H1 (cell line): Measurements from ENCODE around the gene SLC39A11. TPM values are rescaled to one million over a fixed set of nuclear protein-coding genes. Genes with fewer than 3 reads are reported as not detected.

Experiments used
- CTCF ChIA-PET: fragments of 300-600 bp; sonication (Branson Sonifier 250); formaldehyde crosslinking; loops from one replicate; lab custom pipeline; 2021; ENCODE audit not compliant: partially characterized antibody; lab: Charles Lee
- POLR2A ChIA-PET: fragments of 300-600 bp; sonication (Branson Sonifier 250); formaldehyde crosslinking; loops from one replicate; lab custom pipeline; 2021; ENCODE audit warnings: inconsistent platforms; ENCODE audit not compliant: partially characterized antibody; lab: Charles Lee
- DNase-seq, 2 experiments: peaks; one replicate each; pipeline versions ENCODE4 v3.0.0 to v3.0.0-alpha.2; 2010 to 2022; ENCODE audit warnings: low spot score in 2 of 2, low read depth in 1 of 2, mixed read lengths in 1 of 2
- FAIRE-seq: peaks from 2 replicates; lab custom pipeline; 2011; peaks lifted over from hg19 to GRCh38; lab: Jason Lieb, UNC
- H2AFZ ChIP-seq: 2 replicates; pipeline ENCODE4 v1.8.1; 2012; ENCODE audit warnings: low read length, inconsistent platforms
- H2AK5ac ChIP-seq: 2 replicates; pipeline ENCODE4 v1.6.1; 2013; ENCODE audit warnings: low read depth, low read length
- H2BK120ac ChIP-seq: replicated peaks from 2 replicates; pipeline ENCODE3; 2013; ENCODE audit warnings: low read depth, low read length, inconsistent platforms
- H2BK12ac ChIP-seq: 2 replicates; pipeline ENCODE4 v1.6.1; 2013; ENCODE audit warnings: low read depth, low read length
- H2BK15ac ChIP-seq: 2 replicates; pipeline ENCODE4 v1.6.1; 2013; ENCODE audit warnings: low read length
- H2BK20ac ChIP-seq: 2 replicates; pipeline ENCODE4 v1.6.1; 2013; ENCODE audit warnings: low read length
- H2BK5ac ChIP-seq: 2 replicates; pipeline ENCODE4 v1.6.1; 2013; ENCODE audit warnings: low read depth, low read length
- H3K14ac ChIP-seq: 2 replicates; pipeline ENCODE4 v1.6.1; 2013; ENCODE audit warnings: inconsistent platforms; ENCODE audit not compliant: insufficient read length
- H3K18ac ChIP-seq: 2 replicates; pipeline ENCODE4 v1.6.1; 2013; ENCODE audit warnings: low read length; ENCODE audit errors: extremely low read depth
- H3K23ac ChIP-seq: 2 replicates; pipeline ENCODE4 v1.6.1; 2013; ENCODE audit warnings: inconsistent platforms; ENCODE audit not compliant: insufficient read length
- H3K23me2 ChIP-seq: 2 replicates; pipeline ENCODE4 v1.6.1; 2013; ENCODE audit warnings: low read depth, low read length
- H3K27ac ChIP-seq: 2 replicates; pipeline ENCODE4 v1.6.1; 2011; ENCODE audit warnings: low read depth, low read length, inconsistent platforms
- H3K27me3 ChIP-seq, 4 experiments: replicated peaks in 1 of 4; 1 replicate in 1 of 4; 2 replicates in 3 of 4; pipeline versions ENCODE4 v1.6.1 to v1.8.1; 2011 to 2013; ENCODE audit warnings: low read length in 3 of 4, mild to moderate bottlenecking in 3 of 4, inconsistent platforms in 2 of 4, mixed read lengths in 2 of 4, moderate library complexity in 1 of 4; ENCODE audit not compliant: control insufficient read depth in 3 of 4, insufficient read depth in 3 of 4; ENCODE audit errors: extremely low read depth in 1 of 4
- H3K36me3 ChIP-seq, 4 experiments: 2 replicates each; pipeline versions ENCODE4 v1.6.1 to v1.8.1; 2011 to 2013; ENCODE audit warnings: mild to moderate bottlenecking in 4 of 4, low read length in 3 of 4, moderate library complexity in 2 of 4, control low read depth in 1 of 4, inconsistent platforms in 1 of 4; ENCODE audit not compliant: insufficient read depth in 4 of 4, control insufficient read depth in 2 of 4
- H3K4ac ChIP-seq: replicated peaks from 2 replicates; pipeline ENCODE3; 2013; ENCODE audit warnings: low read length, low read depth, mixed read lengths, inconsistent platforms; ENCODE audit not compliant: insufficient read length
- H3K4me1 ChIP-seq, 4 experiments: replicated peaks in 1 of 4; 1 replicate in 1 of 4; 2 replicates in 3 of 4; pipeline versions ENCODE4 v1.6.1 to v1.8.1; 2011 to 2013; ENCODE audit warnings: low read length in 3 of 4, inconsistent platforms in 2 of 4, mixed read lengths in 1 of 4; ENCODE audit not compliant: insufficient read depth in 4 of 4, control insufficient read depth in 3 of 4
- H3K4me2 ChIP-seq, 2 experiments: 2 replicates each; pipeline versions ENCODE4 v1.6.1 to v1.8.1; 2011 to 2013; ENCODE audit warnings: low read depth in 2 of 2, low read length in 2 of 2, control low read depth in 1 of 2, inconsistent platforms in 1 of 2, mild to moderate bottlenecking in 1 of 2; ENCODE audit not compliant: insufficient read depth in 1 of 2
- H3K4me3 ChIP-seq, 4 experiments: fragments of 200-600, 300-600 bp in 1 of 4; sonication (generic), shearing (Covaris generic), sonication (Bioruptor Twin) in 1 of 4; 2 replicates each; pipeline versions ENCODE4 v1.5.1 to v1.8.1; 2011 to 2016; ENCODE audit warnings: low read length in 4 of 4, low read depth in 3 of 4, control low read depth in 2 of 4, inconsistent platforms in 2 of 4, mild to moderate bottlenecking in 2 of 4, mixed read lengths in 1 of 4, moderate library complexity in 1 of 4; ENCODE audit not compliant: insufficient read depth in 2 of 4; ENCODE audit errors: extremely low read depth in 1 of 4
- H3K56ac ChIP-seq: replicated peaks from 2 replicates; pipeline ENCODE3; 2013; ENCODE audit warnings: low read depth, mild to moderate bottlenecking, mixed read lengths, low read length, inconsistent platforms; ENCODE audit not compliant: insufficient read length
- H3K79me1 ChIP-seq: 2 replicates; pipeline ENCODE4 v1.6.1; 2013; ENCODE audit warnings: low read depth, low read length, control low read depth
- H3K79me2 ChIP-seq, 2 experiments: 2 replicates each; pipeline versions ENCODE4 v1.6.1 to v1.8.1; 2012 to 2013; ENCODE audit warnings: low read length in 2 of 2, mild to moderate bottlenecking in 2 of 2, inconsistent platforms in 1 of 2; ENCODE audit not compliant: insufficient read depth in 2 of 2, control insufficient read depth in 1 of 2
- H3K9ac ChIP-seq, 4 experiments: replicated peaks in 1 of 4; 1 replicate in 1 of 4; 2 replicates in 3 of 4; pipeline versions ENCODE4 v1.6.1 to v1.8.1; 2011 to 2013; ENCODE audit warnings: low read depth in 3 of 4, low read length in 3 of 4, control low read depth in 2 of 4, mild to moderate bottlenecking in 2 of 4, moderate library complexity in 2 of 4, inconsistent platforms in 1 of 4; ENCODE audit errors: extremely low read depth in 1 of 4
- H3K9me3 ChIP-seq, 2 experiments: 2 replicates each; pipeline versions ENCODE4 v1.6.1 to v1.8.1; 2012 to 2013; ENCODE audit warnings: mild to moderate bottlenecking in 2 of 2, moderate library complexity in 2 of 2, control low read depth in 1 of 2, inconsistent platforms in 1 of 2, low read depth in 1 of 2, low read length in 1 of 2, mixed read lengths in 1 of 2; ENCODE audit not compliant: insufficient read depth in 2 of 2
- H4K20me1 ChIP-seq, 2 experiments: replicated peaks in 1 of 2; 2 replicates each; pipeline versions ENCODE3 to v1.8.1; 2011 to 2013; ENCODE audit warnings: inconsistent platforms in 2 of 2, low read length in 2 of 2, mild to moderate bottlenecking in 1 of 2; ENCODE audit not compliant: insufficient read depth in 2 of 2, control insufficient read depth in 1 of 2
- H4K5ac ChIP-seq: 2 replicates; pipeline ENCODE4 v1.6.1; 2013; ENCODE audit warnings: low read length, low read depth, mixed read lengths, inconsistent platforms; ENCODE audit not compliant: insufficient read length
- H4K8ac ChIP-seq: 2 replicates; pipeline ENCODE4 v1.8.0; 2013; ENCODE audit warnings: mild to moderate bottlenecking, moderate library complexity, low read length, inconsistent platforms; ENCODE audit not compliant: insufficient read depth; ENCODE audit errors: extremely low read depth
- H4K91ac ChIP-seq: replicated peaks from 2 replicates; pipeline ENCODE3; 2013; ENCODE audit warnings: low read length, mixed read lengths, inconsistent platforms; ENCODE audit not compliant: insufficient read length
- BCL11A ChIP-seq, 2 experiments: IDR thresholded peaks; one replicate each; pipeline ENCODE4 v1.6.1; 2011; ENCODE audit warnings: low read depth in 2 of 2, low read length in 2 of 2, mild to moderate bottlenecking in 2 of 2
- BRCA1 ChIP-seq: IDR thresholded peaks from 2 replicates; pipeline ENCODE4 v1.6.1; 2012; ENCODE audit warnings: low read depth, low read length, improper control_type of control experiment
- CHD2 ChIP-seq: IDR thresholded peaks from 2 replicates; pipeline ENCODE4 v1.6.1; 2012; ENCODE audit warnings: low read length, improper control_type of control experiment
- GTF2F1 ChIP-seq: IDR thresholded peaks from 2 replicates; pipeline ENCODE4 v1.6.1; 2012; ENCODE audit warnings: low read depth, low read length, improper control_type of control experiment, borderline replicate concordance
- HDAC6 ChIP-seq: IDR thresholded peaks from one replicate; pipeline ENCODE4 v1.7.1; 2012; ENCODE audit warnings: low read depth, mild to moderate bottlenecking, inconsistent platforms, low read length, moderate library complexity
- JUN ChIP-seq: IDR thresholded peaks from 2 replicates; pipeline ENCODE4 v1.6.1; 2011; ENCODE audit warnings: low read depth, mild to moderate bottlenecking, improper control_type of control experiment, low read length
- KDM4A ChIP-seq: IDR thresholded peaks from one replicate; pipeline ENCODE4 v1.7.1; 2012; ENCODE audit warnings: low read depth, mild to moderate bottlenecking, moderate library complexity, low read length, inconsistent platforms; ENCODE audit not compliant: severe bottlenecking
- MAX ChIP-seq: IDR thresholded peaks from 2 replicates; pipeline ENCODE4 v1.6.1; 2012; ENCODE audit warnings: inconsistent platforms
- NRF1 ChIP-seq: IDR thresholded peaks from 2 replicates; pipeline ENCODE4 v1.6.1; 2011; ENCODE audit warnings: mild to moderate bottlenecking, low read depth, low read length, improper control_type of control experiment
- WGBS, 2 experiments: shearing (Covaris generic) in 1 of 2; methylation state at CpG; one replicate each; pipeline versions ENCODE4 v1.1.6 to v1.1.7; 2013 to 2015; ENCODE audit warnings: low lambda C conversion rate in 2 of 2, mixed read lengths in 2 of 2, inconsistent platforms in 1 of 2, low coverage in 1 of 2, missing lambda C conversion rate in 1 of 2; ENCODE audit not compliant: insufficient replicate concordance in 2 of 2, insufficient coverage in 1 of 2, insufficient read length in 1 of 2; ENCODE audit errors: extremely low coverage in 1 of 2, missing lambda C conversion rate in 1 of 2; 5-methylcytosine and 5-hydroxymethylcytosine counted together
- polyA plus RNA-seq, 7 experiments: library from polyadenylated mRNA; depleted of rRNA in 3 of 7; stranded (reverse) in 5 of 7; unstranded in 2 of 7; fragments of >200 nt in 5 of 7; fragments of 200-250 nt in 2 of 7; gene quantifications; 1 replicate in 5 of 7; 2 replicates in 1 of 7; 4 replicates in 1 of 7; pipeline versions ENCODE4 v1.2.1 to v1.2.3, GENCODE V29; 2011 to 2013; ENCODE audit warnings: missing spikeins in 2 of 7, mixed read lengths in 2 of 7
- total RNA-seq: library from RNA; stranded (reverse); fragmentation: NEBNext Ultra II Directional; extraction: Animal tissue kit (Norgen Biotek cat#: 25700); gene quantifications from 2 replicates; pipeline ENCODE4 v1.2.1, GENCODE V29; 2021

The SLC39A11 gene
- total and polyA plus RNA-seq, 2 of the 8 experiments (the other 6 are each of a cell fraction or from before 2014, with no cell fraction given): 12.2 to 19.6 TPM

- H3K79me2 ChIP-seq: no peaks in the 10 kb centered on the region
- H4K5ac ChIP-seq: no peak overlapping the region
- FAIRE-seq: no peak
- no peak overlapping the region for H3K27ac ChIP-seq
- no peak overlapping the region for H2BK5ac ChIP-seq
- no peaks in the 10 kb centered on the region for H3K36me3 ChIP-seq
- H3K79me1 ChIP-seq: no peaks in the 10 kb centered on the region
- no peak overlapping the region for H2AFZ ChIP-seq
- no peak overlapping the region for H4K8ac ChIP-seq
- no peak overlapping the region for H3K23ac ChIP-seq
- TF ChIP-seq HDAC6: no peak
- no peak for TF ChIP-seq JUN
- no peak for TF ChIP-seq NRF1
- TF ChIP-seq MAX: no peak
- no peak for TF ChIP-seq GTF2F1
- TF ChIP-seq CHD2: no peak
- TF ChIP-seq KDM4A: no peak
- TF ChIP-seq BRCA1: no peak
- TF ChIP-seq BCL11A (IDR thresholded peaks at IDR 0.05; ENCODE audit: low read depth in 2 of 2, low read length in 2 of 2): no peak
- no peaks in the 10 kb centered on the region for H4K20me1 ChIP-seq
- H3K4me2 ChIP-seq: no peak overlapping the region
- no peak overlapping the region for H3K56ac ChIP-seq
- 100% methylated on average over 1 of the region's 1 CpG; no CpG with 5 or more reads in 1 of the 2 experiments for WGBS, 2 experiments
- no peak overlapping the region for H4K91ac ChIP-seq
- no peak overlapping the region for H2BK12ac ChIP-seq
- no peaks in the 10 kb centered on the region for H3K27me3 ChIP-seq
- no peak overlapping the region for H3K4me3 ChIP-seq
- ChIA-PET POLR2A (no interaction called here), CTCF (no interaction called here)
- H3K9ac ChIP-seq: no peak overlapping the region
- H2AK5ac ChIP-seq: no peak overlapping the region
- H3K9me3 ChIP-seq: peaks cover 0 to 3% of the 10 kb centered on the region in 2 experiments; a peak in 2 of 4 replicates
- no peak overlapping the region for H2BK15ac ChIP-seq
- H3K4ac ChIP-seq: no peak overlapping the region
- H2BK120ac ChIP-seq: no peak overlapping the region
- no peak overlapping the region for H3K14ac ChIP-seq
- no peak overlapping the region for H2BK20ac ChIP-seq
- no peaks in the 10 kb centered on the region for H3K23me2 ChIP-seq
- peaks cover 0 to 1% (median 0%) of the 10 kb centered on the region in 4 experiments; a peak in 2 of 7 replicates for H3K4me1 ChIP-seq
- no peak for DNase-seq
- no peak overlapping the region for H3K18ac ChIP-seq
These were observed 94.1 kb downstream of the SLC39A11 start for GRCh38 chr17:72998343-72998742.
